HG02970 (cell line): ENCODE data around the gene ANKZF1.
"Not testable (repeated sequence)": the region's sequence is repeated elsewhere in the genome, so short reads cannot be mapped to it uniquely, and the experiment has no call there.

ENCODE experiments used
- ATAC-seq: cut with Tn5 transposase; IDR thresholded peaks from one replicate; pipeline ENCODE4 v1.9.1; 2021; ENCODE audit warnings: mild to moderate bottlenecking, moderate library complexity, moderate number of reproducible peaks; ENCODE audit not compliant: unreplicated experiment, low FRiP score

Gene ANKZF1

GRCh38 chr2:219252900-219253752, 23.5 kb downstream of the ANKZF1 start, which contains the start of gene TUBA4B:
TSS of gene TUBA4B (plus strand) at chr2:219253243. CDS start at chr2:219253408, 165 bp downstream.
- no peak for ATAC-seq

- peak; percentile 44 for ATAC-seq
These were observed 24.4 kb downstream of the ANKZF1 start, which contains the start of gene TUBA4A for GRCh38 chr2:219253753-219254589. TSS of gene TUBA4A (minus strand) at chr2:219253918. CDS start at chr2:219253858, 60 bp downstream.

GRCh38 chr2:219254590-219255201, 25.1 kb downstream of the ANKZF1 start:
- ATAC-seq: peak; percentile 25

GRCh38 chr2:219258942-219259341, 29.3 kb downstream of the ANKZF1 start:
- not testable (repeated sequence) for ATAC-seq

- no peak for ATAC-seq
These were observed 31.6 kb downstream of the ANKZF1 start for GRCh38 chr2:219261024-219261855.

GRCh38 chr2:219266232-219266631, 36.6 kb downstream of the ANKZF1 start:
- no peak for ATAC-seq

- no peak for ATAC-seq
These were observed 37.3 kb downstream of the ANKZF1 start for GRCh38 chr2:219266886-219267285.

- no peak for ATAC-seq
These were observed 38.7 kb downstream of the ANKZF1 start for GRCh38 chr2:219268294-219268693.

- ATAC-seq: no peak
These were observed 39.9 kb downstream of the ANKZF1 start for GRCh38 chr2:219269362-219270054.

GRCh38 chr2:219270055-219270372, 40.4 kb downstream of the ANKZF1 start:
- ATAC-seq: no peak

- ATAC-seq: no peak
These were observed 41.4 kb downstream of the ANKZF1 start for GRCh38 chr2:219271021-219271420.

- ATAC-seq: no peak
These were observed 42.8 kb downstream of the ANKZF1 start for GRCh38 chr2:219272356-219272755.

- ATAC-seq: no peak
These were observed 43.4 kb downstream of the ANKZF1 start for GRCh38 chr2:219272995-219273394.

- no peak for ATAC-seq
These were observed 44.3 kb downstream of the ANKZF1 start for GRCh38 chr2:219273937-219274336.

- ATAC-seq: no peak
These were observed 44.8 kb downstream of the ANKZF1 start for GRCh38 chr2:219274361-219274921.

GRCh38 chr2:219277703-219278654, 48.4 kb downstream of the ANKZF1 start:
- ATAC-seq: peak; percentile 32

- ATAC-seq: no peak
These were observed 49.1 kb downstream of the ANKZF1 start for GRCh38 chr2:219278655-219279150.
